GM18498 (cell line): ENCODE data around the gene ACSS2.
"Not testable (repeated sequence)": the region's sequence is repeated elsewhere in the genome, so short reads cannot be mapped to it uniquely, and the experiment has no call there.

Experiments used
- ATAC-seq: cut with Tn5 transposase; IDR thresholded peaks from one replicate; pipeline ENCODE4 v1.9.1; 2021; ENCODE audit warnings: mild to moderate bottlenecking, moderate library complexity; ENCODE audit not compliant: unreplicated experiment

Gene ACSS2

DNA sequence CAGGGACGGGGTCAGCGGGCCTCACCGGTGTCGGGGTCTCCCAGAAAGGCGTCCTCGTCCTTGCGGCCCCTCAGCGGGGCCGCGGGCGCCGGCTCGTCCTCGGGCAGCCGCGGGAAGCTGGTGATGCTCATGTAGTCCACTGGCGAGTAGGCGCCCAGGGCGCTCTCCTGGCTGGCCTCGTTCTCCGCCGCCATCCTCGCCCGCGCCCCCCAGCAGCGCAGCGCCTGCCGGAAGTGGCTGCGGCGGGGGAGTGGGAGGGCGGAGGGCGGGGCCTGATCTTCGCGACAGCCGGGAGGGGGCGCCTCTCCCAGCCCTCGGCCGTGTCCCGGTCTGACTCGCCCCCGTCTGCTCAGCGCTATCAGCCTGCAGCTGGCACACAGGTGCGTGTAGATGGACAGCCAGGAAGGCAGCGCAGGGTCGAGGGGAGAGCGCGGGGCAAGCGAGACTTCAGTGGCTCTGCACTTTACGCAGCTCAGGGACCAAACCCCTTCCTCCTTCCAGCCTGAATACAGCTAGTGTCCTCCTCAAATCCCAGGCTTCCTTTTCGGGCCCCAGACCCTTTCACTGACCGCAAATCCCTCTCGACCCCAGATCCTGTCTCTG lies 3.7 kb upstream of the ACSS2 start, which contains the start of gene GGT7:
Gene GGT7, minus strand, starts transcription at position 235 of the 603 bp plus-strand sequence. Its CDS starts 41 bp downstream, at position 194.
- ATAC-seq, result no peak

DNA sequence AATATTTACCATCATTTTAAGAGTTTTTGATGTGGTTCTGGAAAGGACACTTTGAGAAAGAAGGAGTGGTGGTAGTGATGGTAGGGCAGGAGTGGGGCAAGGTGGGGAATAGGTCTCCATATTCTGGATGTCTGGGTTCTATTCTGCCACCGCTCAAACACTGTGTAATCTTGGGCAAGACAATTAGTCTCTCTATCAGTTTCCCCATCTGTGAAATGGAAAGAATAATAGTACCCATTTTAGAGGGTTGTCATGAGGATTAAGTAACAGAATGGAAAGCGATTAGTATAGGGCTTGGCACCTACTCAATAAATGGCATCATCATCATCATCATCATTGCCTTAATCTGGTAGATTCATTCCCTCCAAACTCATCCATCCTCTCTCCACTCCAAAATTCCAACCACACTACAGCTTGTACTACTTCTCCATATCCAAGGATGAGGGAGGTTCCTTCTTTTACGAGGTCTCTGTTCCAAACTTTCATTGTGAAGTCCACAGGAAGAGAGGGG lies 2.8 kb upstream of the ACSS2 start:
- no peak for ATAC-seq

DNA sequence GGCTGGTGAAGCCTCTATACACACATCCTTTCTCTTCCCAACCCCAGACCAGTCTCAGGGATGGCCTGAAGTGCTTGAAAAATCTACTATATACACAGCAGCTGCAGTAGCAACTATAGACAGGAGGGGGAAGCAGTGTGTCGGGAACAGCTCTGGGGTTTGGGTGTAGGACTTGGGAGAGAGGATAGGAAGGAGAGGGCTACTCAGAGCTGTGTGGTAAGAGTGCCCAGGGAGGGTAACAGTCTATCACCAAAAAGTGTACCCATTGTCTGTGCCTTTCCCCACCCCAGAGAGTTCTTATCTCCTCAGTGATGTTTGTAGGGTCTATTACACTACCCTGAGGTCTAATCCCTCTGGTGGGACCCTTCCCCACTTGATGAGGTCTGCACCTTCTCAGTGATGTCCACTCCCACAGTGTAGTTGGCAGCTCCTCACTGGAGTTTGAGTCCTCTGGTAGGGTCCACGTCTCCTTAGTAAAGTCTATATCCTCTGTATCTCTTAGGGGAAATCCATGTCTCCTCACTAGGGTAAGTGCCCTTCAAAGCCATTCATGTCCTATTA lies 2.2 kb upstream of the ACSS2 start:
- ATAC-seq, result no peak

DNA sequence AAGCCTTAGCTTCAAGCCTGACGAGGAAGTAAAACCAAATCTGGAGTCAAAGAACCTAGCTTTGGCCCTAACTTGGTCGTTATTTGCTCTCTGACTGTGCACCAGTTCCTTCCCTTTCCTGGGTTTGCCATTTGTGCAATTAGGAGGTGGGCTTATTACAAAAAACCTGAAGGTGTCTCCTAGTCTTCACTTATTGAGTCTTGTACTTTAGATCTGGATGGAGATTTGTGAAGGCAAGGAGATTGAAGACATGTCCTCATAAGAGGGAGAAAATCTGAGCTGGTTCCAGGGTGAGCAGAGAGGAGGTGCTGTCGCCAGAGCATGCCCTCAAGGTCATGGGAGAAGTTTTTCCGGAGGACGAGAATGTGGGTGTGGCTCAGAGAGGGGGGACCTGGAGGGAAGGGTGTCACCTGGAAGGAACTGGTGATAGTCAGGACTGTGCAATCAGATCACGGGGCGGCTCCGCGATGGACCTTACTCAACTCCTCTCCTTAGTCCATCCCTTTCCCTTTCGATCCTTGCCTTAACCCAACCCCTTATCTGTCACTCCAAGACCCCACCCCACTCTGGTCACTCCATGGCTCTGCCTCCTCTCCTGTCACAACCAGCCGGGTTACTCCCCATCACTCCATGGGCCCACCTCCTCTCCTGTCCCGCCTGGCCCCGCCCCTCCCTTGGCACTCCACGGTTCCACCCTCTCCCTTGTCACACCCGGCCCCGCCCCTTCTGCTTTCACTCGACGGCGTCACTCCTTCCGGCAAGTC lies 588 bp upstream of the ACSS2 start:
- peak; percentile 68 for ATAC-seq

DNA sequence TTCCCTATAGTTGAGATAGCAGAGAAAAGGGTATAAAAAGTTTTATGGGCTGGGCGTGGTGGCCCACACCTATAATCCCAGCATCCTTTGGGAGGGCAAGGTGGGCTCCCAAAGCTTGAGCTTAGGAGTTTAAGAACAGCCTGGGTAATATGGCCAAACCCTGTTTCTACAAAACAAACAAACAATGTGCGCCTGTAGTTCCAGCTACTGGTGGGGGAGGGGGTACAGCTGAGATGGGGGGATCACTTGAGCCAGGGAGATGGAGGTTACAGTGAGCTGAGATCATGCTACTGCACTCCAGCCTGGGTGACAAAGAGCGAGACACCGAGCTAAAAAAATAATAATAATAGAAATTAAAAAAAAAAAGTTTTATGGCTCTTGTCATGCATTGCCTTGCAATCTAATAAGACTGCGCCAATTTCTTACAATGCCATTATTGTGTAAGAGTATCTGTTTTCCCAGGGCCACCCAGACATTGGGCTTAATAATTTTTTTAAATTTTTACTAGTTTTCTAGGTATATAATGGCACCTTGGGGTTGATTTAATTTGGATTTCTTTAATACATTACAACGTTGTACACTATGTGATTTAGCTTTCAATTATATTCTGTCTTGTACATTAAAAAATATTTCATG lies 3.9 kb downstream of the ACSS2 start:
- ATAC-seq, result no peak

DNA sequence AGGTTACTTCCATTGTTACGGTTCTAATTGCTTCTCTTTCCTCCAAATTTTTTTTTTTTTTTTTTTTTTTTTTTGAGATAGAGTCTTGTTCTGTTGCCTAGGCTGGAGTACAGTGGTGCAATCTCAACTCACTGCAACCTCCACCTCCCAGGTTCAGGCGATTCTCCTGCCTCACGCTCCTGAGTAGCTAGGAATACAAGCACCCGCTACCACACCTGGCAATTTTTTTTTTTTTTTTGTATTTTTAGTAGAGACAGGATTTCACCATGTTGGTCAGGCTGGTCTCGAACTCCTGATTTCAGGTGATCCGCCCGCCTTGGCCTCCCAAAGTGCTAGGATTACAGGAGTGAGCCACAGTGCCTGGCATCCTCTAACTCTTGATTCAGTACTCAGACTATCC lies 4.6 kb downstream of the ACSS2 start:
- ATAC-seq, result not testable (repeated sequence)

DNA sequence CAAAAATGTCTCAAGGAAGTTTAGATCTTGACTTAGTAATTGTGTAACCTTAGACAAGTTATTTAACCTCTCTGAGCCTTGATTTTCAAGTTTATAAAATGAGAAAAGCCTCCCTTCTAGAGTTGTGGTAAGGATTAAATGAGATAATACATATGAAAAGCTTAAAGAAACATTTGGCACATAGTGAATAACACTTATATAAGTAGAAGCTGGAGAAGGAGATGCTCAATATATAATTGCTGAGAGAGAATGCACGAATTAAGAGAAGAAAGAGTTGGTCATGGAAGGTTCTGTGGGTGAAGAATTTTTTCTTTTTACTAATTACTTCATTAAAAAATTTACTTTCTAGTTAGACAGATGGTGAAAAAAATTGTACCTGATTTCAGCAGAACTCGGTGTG lies 5.3 kb downstream of the ACSS2 start:
- no peak for ATAC-seq

DNA sequence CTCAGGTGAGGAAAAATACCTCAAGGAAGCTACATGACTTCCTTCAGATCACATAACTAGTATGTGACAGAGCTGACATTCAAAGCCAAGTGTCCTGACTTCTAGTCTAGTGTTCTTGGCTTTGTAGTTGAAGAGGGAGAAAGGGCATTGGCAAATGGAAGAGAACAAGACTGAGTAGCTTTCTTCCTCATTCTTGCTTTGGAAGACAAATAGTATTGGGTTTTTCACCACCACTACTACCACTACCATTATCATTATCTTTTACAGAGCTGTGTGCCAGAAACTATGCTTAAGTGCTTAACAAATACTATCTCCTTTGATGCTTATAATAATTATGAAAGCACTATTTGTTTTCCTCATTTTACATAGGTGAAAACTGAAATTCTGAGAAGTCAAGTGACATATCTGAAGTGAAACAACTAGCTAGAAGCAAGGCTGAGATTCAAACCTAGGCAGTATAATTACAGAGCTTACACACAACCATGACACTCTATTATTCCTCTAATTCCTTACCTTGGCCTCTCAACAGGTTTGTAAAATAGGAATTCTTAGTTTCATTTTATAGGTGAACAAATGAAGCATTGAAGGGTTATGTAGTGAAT lies 6.8 kb downstream of the ACSS2 start:
- ATAC-seq, result no peak

DNA sequence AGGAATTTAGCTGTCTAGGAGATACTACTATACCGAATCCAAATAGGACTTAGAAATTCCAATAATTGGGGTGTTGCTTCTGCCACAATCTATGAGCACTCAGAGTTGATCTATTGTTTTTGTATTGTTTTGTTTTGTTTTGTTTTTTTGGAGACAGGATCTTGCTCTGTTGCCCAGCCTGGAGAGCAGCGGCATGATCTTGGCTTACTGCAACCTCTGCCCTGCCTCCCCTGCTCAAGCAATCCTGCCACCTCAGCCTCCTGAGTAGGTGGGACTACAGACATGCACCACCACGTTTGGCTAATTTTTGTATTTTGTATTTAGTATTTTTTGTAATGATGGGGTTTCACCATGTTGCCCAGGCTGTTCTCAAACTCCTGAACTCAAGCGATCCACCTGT lies 7.4 kb downstream of the ACSS2 start:
- no peak for ATAC-seq

DNA sequence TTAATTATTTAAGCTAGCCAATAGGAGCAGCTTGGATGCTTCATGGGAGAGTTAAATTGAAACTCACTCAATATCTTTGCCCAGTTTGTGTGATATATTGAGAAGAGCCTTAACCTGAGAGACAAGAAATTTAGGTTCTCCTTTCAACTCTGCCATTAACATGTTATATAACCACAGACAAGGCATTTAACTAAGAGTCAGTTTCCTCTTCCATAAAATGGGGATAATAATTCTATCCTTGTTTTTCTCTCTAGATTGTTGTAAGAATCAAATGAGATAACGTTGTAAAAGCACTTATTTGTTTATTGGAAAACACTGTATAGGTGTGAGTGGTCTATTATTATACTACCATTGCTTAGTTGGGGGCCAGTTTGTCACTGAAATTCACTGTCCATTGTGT lies 7.8 kb downstream of the ACSS2 start:
- ATAC-seq, result no peak

DNA sequence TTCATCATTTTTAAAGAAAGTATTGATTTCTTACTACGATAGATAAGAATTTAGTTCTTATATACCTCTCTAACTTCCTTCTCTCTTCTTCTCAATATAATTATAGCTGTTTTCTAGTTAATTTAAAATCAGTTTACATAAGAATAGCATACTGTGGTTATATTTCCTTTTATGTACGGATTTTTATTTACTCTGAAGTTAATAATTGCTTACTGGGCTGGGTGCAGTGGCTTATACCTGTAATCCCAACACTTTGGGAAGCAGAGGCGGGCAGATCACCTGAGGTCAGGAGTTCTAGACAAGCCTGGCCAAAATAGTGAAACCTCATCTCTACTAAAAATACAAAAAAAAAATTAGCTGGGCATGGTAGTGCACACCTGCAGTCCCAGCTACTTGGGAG lies 9.7 kb downstream of the ACSS2 start:
- ATAC-seq, result no peak

DNA sequence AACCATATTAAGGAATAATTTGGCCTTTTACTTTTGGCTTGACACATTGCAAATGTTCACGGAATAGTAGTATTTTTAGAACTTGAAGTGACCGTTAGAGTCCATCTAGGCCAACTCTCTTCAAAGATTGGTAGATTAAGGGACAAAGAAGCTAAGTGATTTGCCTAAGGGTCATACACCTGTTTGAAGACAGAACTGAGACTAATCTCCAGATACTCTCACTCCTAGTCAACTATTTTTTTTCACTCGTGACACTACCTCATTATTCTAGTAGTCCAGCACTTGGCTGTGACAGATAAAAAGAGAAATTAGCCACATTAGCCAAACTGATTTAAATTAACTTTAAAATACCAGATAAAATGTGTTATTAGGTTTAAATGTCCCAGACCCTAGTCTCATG lies 10.6 kb downstream of the ACSS2 start:
- ATAC-seq, result no peak

DNA sequence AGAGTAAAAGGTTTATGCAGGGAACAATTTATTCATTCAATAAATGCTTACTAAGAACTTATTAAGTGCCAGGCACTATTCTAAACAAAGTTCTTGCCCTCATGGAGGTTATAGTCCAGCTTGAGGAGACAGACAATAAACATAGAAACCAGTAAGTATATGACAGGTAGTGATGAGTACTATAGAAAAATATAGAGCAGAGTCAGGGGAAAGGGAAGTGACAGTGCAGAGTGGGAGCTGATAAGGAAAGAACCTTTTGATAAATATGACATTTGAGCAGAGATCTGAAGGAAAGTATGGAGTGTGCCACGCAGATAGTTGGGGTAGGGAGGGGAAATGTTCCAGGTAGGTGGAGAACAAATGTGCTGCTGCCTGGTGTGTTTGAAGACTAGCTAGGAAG lies 12.1 kb downstream of the ACSS2 start:
- no peak for ATAC-seq

DNA sequence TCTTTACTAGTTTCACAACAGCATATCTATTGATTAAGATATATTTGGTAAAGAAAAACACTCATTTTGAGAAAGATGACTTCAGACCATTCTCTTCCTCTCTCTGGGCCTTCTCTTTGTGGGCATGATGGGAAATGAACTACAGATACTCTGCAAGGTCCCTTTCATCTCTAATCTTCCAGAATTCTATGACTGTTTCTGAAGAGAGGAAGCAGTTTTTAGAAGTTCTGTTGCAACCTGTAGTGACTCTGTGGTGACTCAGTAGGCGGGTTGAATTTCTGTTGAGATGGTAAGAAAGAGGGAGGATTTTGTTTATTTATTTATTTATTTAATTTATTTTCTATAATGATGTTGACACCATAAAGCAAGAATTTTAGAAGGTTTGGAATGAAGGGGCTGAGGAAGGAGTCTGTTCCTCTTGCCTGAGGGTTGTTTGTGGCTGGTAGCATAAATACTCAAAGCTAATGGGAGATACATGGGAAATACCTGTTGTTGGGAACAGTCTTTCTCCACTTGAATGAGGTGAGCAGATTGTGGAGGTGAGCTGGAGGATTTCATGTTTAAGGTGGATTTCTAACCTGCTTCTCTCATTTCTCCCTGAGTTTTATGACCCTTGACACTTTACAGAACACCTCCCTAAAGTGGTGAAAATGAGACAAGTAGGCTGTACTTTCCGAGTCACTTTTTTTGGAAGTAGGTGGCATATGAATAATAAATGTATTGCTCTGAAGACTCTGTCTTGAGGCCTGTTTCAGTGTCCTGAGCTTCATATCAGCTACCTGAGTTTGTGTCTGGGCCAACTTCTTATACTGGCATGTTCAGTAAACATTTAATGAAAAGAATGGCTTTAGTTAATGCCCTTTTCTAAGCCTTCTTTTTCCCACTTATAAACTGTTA lies 15.0 kb downstream of the ACSS2 start:
- ATAC-seq, result no peak

DNA sequence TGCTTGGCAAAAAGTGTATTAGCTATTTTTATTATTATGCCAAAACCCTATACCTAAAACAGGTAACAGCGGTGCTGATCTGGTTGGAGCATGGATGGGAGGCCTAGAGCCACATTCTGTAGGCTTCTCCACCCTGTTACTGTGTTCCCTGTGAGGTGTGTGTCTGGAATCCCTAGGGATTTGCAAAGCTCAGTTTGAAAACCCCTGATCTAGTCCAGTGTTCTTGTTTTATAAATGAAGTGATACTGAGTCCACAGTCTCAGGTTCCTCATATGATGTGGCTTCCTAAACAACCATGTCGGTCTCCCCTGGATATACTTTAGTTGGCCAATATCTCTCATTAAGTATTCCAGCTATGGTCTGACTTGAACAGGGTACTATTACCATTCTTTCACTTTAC lies 16.3 kb downstream of the ACSS2 start:
- ATAC-seq, result no peak

DNA sequence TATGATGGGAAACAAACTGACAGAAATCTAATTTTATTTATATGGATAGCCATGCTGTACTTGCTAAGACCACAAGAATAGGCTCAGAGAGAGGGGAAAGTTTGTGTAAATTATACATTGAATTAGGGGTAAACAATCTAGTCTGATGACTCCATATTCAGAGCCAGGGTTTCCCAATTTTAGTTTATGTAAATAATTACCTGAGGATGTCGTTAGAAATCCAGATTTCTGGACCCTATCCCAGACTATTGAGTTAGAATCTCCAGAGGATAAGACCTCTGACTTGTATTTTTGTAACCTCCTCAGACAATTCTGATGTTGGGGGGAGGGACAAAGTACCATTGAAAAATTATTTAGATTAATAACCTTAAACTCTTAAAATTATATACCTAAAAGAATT lies 18.3 kb downstream of the ACSS2 start:
- no peak for ATAC-seq

DNA sequence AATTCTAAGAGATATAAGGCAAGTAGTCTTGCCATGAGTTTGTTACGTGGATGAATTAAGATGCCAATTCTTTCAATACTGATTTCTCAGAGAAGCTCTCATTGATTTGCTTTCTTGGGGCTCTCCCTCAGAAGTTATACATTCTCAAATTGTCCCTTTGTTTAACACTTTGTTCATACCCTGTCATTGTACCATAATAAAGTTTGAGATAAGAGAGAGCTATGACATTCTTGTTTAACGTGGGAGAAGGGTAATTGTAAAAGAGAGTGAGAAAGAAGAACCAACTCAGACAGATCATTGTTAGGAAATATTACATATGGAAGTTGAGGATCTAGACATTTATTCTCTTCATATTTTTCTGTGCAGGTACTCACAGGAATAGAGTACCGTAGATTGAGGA lies 19.1 kb downstream of the ACSS2 start:
- ATAC-seq, result no peak

DNA sequence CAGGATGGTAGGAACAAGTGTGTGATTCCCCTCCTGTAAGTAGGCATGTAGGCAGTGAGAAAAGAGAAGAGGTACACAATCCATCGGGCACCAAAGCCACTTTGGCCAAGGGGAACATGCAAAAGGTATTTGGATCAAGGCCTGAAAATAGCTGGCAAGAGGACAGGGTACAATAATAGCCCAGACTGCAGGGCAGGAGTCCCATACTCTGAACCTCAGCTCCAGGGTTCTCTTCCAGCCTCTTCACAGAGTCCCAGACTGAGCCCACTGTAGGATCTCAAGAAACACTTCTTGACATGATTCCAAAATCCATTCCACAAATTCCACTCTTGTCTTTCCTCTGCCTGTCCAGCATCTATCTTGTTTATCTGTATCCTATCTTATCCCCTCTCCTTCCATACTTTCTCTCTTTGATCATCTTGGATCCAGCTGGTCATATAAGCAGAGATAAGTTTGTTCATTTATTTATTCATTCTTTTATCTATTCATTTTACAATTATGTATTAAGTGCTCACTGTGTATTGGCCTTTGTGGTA lies 19.7 kb downstream of the ACSS2 start:
- ATAC-seq, result no peak

DNA sequence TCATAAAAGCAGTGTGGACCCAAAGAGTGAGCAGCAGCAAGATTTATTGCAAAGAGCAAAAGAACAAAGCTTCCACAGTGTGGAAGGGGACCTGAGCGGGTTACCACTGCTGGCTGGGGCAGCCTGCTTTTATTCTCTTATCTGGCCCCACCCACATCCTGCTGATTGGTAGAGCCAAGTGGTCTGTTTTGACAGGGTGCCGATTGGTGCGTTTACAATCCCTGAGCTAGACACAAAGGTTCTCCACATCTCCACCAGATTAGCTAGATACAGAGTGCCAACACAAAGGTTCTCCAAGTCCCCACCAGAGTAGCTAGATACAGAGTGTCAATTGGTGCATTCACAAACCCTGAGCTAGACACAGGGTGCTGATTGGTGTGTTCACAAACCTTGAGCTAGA lies 21.7 kb downstream of the ACSS2 start:
- not testable (repeated sequence) for ATAC-seq

DNA sequence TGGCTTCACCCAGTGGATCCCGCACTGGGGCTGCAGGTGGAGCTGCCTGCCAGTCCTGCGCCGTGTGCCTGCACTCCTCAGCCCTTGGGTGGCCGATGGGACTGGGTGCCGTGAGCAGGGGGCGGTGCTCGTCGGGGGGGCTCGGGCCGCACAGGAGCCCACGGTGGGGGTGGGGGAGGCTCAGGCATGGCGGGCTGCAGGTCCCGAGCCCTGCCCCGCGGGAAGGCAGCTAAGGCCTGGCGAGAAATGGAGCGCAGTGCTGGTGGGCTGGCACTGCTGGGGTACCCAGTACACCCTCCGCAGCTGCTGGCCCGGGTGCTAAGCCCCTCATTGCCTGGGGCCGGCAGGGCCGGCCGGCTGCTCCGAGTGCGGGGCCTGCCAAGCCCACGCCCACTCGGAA lies 22.3 kb downstream of the ACSS2 start:
- not testable (repeated sequence) for ATAC-seq
